ENCODE measurements around the gene AKAP10. TPM values are rescaled to one million over a fixed set of nuclear protein-coding genes. Genes with fewer than 3 reads are reported as not detected.
"Not testable (repeated sequence)": the region's sequence is repeated elsewhere in the genome, so short reads cannot be mapped to it uniquely, and the experiment has no call there.

AKAP10 gene
- total RNA-seq (2014; rRNA removed; shearing (Covaris generic)): 12.3 and 16.1 TPM in 2 replicates

- peak; percentile 69 for DNase-seq (ENCODE audit: low spot score)
These were observed at the start of gene AKAP10 for GRCh38 chr17:19977293-19978208. AKAP10 (minus strand) TSS chr17:19977828; CDS start chr17:19977679, 149 bp downstream.

DNA sequence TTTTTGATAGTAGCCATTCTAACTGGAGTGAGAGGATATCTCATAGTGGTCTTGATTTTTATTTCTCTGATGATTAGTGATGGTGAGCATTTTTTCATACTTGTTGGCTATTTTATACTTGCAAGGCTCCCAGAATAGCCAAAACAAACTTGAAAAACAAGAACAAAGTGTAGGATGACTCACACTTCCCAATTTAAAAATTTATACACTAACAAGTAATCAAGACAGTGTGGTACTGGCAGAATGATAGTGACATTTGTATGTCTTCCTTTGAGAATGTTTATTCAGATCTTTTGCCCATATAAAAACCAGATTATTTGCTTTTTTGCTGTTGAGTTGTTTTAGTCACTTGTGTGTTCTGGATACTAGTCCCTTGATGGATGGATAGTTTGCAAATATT, 49.3 kb upstream of the AKAP10 start:
- no peak for DNase-seq (ENCODE audit: low spot score)

DNA sequence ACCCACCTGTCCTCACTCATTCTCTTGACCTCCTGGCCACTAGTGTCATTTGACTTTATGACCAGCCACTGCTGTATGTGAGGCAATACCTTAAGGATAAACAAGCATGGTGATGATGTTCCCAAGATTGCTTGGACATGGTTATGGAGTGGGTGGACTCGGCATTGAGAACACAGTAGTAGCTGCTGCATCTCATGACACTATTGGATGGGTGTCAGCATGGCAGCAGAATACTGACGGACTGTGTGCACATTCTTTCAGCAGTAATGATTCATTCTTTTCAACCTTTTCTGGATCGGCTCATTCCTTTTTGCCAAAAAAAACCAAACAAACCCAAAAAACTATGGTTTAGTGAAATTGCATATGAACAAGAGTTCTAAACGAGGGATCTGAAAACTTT, 45.1 kb upstream of the AKAP10 start:
- DNase-seq (ENCODE audit: low spot score): no peak

GRCh38 chr17:20016475-20016992, 38.9 kb upstream of the AKAP10 start:
- not testable (repeated sequence) for DNase-seq (ENCODE audit: low spot score)

DNA sequence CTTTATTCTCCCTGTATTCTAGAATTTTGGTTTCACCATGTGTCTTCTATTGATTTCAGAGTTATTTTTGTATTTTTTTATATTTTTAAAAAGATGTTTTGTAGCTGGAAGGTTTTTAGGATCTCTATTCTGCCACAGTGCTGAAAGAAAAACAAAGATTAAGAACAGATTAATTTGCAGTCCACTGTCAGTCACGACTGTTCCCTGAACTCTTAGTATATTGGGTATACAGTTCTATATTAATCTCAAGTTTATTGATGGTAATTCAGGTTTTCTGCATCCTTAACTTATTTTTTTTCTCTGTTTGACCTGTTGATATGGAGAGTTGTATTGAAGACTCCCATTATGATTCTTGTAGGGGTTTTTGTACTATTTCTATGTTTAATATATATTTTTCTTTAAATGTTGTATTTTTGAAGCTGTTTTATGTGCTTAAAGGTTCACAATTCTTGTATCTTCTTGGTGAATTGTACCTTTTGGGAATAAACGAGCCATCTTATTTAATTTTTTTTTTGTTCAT, 34.4 kb upstream of the AKAP10 start:
- DNase-seq (ENCODE audit: low spot score): no peak

DNA sequence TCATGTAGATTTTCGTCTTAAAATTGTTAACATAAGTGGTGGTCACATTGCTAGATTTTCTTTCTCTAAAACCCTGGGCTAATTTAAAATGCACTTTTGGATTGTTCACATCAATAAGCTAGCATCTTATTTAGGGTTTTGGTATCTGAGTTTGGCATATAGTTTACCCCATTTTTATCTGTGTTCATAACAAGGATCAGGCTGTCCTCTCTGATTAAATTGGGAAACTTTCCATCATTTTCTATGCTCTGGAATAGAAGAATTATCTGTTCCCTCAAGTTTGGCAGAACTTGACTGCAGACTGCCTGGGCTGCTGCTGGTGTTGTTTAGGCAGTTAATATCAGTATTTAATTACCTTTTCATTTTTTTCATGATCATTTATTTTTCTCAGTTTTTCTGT, 33.3 kb upstream of the AKAP10 start:
- DNase-seq (ENCODE audit: low spot score): no peak

GRCh38 chr17:20010099-20010863, 32.7 kb upstream of the AKAP10 start:
- peak; percentile 64 for DNase-seq (ENCODE audit: low spot score)

DNA sequence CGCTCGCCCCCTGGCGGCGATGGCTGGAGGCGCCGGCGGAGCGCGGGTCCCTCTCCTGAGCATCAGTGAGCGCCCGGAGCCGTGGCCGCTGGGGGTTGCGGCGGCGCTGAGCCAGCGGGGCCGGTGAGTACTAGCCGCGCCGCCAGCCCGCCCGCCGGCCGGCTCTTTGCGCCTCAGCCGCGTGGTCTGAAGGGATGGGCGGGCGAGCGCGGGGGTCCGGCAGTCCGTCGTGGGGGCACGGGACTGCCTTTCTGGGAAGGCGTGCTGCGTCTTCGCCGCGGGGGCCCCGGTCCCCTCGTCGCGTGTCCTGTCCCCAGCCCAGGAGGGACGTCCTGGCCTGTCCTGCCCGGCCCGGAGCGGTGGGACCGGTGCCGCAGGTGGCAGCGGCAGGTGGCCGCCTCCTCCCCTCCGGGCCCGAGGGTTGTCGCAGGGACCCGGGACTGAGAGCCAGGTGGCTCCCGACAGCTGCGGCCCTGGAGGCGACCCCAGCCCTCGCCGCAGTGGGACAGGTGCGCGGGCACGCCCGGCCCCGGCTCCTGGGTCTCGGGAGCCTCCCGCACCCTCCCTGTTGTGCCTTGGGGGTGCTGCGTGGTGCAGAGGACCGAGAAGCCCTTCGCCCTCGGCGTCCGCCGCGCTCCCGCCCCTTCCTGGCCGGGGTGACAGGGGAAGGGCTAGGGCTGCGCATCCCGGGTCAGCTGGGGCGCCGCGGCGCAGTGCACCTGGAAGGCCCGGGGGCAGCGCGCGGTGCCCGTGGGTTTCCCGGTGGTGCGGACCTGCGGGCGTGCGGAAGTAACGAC, 31.9 kb upstream of the AKAP10 start, which contains the start of gene SPECC1:
SPECC1 (plus strand) TSS at position 58 of the 797 bp plus-strand sequence. CDS start 87,293 bp downstream, outside the sequence.
- DNase-seq (ENCODE audit: low spot score): peak; percentile 48

- no peak for DNase-seq (ENCODE audit: low spot score)
These were observed 31.3 kb upstream of the AKAP10 start for GRCh38 chr17:20009052-20009301.

DNA sequence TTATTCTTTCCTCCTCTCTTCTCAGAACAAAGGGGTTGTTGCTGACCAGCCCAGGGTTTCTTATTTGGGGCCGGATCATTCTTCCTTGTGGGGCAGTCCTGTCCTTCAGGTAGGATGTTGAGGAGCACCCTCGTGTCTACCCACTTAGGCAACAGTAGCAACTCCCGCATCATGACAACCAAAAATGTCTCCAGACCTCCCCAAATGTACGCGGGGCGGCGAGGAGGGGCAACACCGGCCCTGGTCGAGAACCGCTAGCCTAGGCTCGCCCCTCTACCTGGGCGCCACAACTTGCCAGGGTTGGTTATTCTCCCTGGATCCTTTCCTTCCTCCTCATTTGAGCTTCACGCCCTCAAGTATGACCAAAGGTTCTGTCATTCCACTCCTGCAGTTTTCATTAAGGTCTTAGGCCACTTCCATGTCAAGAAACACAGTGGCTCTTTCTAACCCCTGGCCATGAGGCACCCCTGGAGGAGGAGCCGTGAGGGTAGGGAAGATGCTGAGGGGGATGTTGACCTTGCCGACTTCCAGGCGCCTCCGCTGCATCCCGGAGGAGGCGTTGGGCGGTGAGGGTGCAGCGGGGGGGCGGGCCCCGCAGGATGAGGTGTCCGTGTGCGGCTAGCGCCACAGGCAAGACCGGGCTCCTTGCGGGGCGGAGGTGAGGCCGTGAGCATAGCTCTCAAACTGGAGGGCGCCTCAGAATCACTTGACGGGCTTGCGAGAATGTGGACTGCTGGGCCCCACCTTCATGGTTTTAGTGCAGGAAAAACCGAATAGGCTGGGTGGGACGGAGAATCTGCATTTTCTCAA, 30.8 kb upstream of the AKAP10 start:
- DNase-seq (ENCODE audit: low spot score): no peak

DNA sequence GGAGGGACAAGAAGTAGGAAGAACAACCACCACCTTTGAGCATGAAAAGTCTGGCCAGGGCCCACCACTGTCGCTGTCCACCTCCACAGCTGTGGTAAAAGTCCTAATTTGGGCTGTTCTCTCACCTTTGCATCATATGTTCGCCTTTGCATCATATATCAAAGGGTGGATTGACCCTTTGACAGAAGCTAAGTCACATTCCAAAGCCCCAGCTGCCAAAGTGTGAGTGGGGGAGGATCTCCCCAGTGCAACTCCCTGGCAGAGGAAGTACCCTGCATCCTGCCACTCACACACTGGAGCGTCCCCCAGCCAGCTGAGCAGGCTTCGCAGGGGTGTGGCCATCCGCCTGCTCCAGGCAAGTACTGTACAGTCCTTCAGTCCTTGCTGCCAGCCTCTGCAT, 18.9 kb upstream of the AKAP10 start:
- no peak for DNase-seq (ENCODE audit: low spot score)

DNA sequence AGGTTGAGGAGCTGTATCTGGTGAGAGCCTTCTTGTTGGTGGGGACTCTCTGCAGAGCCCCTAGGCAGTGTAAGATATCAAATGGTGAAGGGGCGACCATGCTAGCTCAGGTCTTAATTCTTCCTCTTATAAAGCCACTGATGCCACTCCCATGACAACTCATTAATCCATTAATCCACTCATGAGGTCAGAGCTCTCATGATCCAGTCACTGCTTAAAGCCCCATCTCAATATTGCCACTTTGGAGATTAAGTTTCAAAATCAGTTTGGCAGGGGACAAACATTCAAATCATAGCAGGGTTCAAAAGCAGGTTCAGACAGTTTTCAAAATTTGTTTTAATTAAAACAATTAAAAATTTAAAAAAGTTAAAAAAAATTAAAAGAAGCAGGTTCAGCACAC, 18.5 kb upstream of the AKAP10 start:
- DNase-seq (ENCODE audit: low spot score): no peak

DNA sequence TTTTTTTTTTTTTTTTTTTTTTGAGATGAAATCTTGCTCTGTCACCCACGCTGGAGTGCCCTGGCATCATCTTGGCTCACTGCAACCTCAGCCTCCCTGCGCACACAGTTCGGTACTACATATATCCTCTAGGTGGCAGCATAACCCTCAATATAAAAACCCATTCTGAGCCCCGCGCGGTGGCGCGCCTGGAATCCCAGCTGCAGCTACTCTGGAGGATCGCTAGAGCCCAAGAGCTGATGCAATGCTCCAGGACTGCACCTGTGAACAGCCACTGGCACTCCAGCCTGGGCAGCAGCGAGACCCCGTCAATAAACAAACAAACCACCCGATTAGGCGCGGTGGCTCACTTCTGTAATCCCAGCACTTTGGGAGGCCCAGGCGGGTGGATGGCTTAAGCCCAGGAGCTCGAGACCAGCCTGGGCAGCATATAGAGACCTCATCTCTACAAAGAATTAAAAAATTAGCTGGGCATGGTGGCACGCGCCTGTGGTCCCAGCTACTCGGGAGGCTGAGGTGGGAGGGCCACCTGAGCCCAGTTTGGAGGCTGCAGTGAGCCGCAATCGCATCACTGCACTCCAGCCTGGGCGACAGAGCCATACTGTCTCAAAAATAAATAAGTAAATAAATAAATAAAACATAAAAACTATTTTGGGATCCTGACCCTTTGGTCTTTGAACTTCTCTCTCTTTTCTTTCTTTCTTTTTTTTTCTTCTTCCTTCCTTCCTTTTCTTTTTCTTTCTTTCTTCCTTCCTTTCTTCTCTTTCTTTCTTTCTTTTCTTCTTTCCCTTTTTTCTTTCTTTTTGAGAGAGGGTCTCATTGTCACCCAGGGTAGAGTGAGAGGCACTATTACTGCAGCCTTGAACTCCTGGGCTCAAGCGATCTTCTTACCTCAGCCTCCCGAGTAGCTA, 15.4 kb upstream of the AKAP10 start:
- DNase-seq (ENCODE audit: low spot score): peak; percentile 91

GRCh38 chr17:19991252-19991885, 13.7 kb upstream of the AKAP10 start:
- no peak for DNase-seq (ENCODE audit: low spot score)

DNA sequence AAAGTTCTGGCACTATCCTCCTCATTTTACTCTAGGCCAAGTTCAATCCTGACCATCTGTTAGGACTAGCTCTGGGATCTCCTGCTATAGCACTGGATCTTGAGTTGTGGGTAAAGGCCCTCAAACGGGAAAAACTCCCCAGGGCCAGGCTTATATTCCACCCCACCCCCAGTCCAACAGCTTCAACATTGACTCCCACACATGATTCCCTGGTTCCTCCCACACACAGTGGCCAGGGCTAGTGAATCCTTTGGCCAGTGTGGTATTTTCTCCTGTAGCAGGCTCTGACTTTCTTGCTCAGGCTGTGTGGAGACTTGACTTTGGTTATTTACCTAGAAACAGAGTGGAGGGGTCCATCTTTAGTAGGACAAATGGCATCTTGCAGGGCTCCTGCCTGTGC, 10.3 kb upstream of the AKAP10 start:
- DNase-seq (ENCODE audit: low spot score): no peak

GRCh38 chr17:19986941-19987861, 9.6 kb upstream of the AKAP10 start:
- no peak for DNase-seq (ENCODE audit: low spot score)

- no peak for DNase-seq (ENCODE audit: low spot score)
These were observed 2.5 kb upstream of the AKAP10 start for GRCh38 chr17:19979917-19980770.

Measured in H4 (cell line).